ENCODE results near the gene NEAT1.

The NEAT1 gene

GRCh38 chr11:65395961-65396530 lies 26.6 kb upstream of the NEAT1 start:
- no peaks in the 10 kb centered on the region for H3K36me3 ChIP-seq (ENCODE audit: control insufficient read depth, insufficient read depth, low read length)
- H3K4me1 ChIP-seq, result no peaks in the 10 kb centered on the region
- no peak for TF ChIP-seq CTCF (IDR thresholded peaks at IDR 0.05)
- H3K4me3 ChIP-seq (ENCODE audit: low read depth, low read length), result no peak overlapping the region
- no peak overlapping the region for H2AFZ ChIP-seq
- no peaks in the 10 kb centered on the region for H3K27me3 ChIP-seq (ENCODE audit: control insufficient read depth, insufficient read depth, low read length)
- H3K9ac ChIP-seq, result no peak overlapping the region
- H3K4me2 ChIP-seq (ENCODE audit: low read length), result no peak overlapping the region
- H3K9me3 ChIP-seq (ENCODE audit: control insufficient read depth, low read length), result no peaks in the 10 kb centered on the region
- H3K79me2 ChIP-seq, result peaks cover 15% of the 10 kb centered on the region
- H3K27ac ChIP-seq, result no peak overlapping the region

- Histone ChIP-seq H3K4me3 (ENCODE audit: low read depth, low read length) (no peak overlapping the region), H2AFZ (no peak overlapping the region), H3K4me1 (no peaks in the 10 kb centered on the region), H3K9me3 (ENCODE audit: control insufficient read depth, low read length) (no peaks in the 10 kb centered on the region), H3K79me2 (peaks cover 13% of the 10 kb centered on the region), H3K27me3 (ENCODE audit: control insufficient read depth, insufficient read depth, low read length) (no peaks in the 10 kb centered on the region), H3K4me2 (ENCODE audit: low read length) (no peak overlapping the region), H3K27ac (no peak overlapping the region), H3K9ac (no peak overlapping the region), H3K36me3 (ENCODE audit: control insufficient read depth, insufficient read depth, low read length) (no peaks in the 10 kb centered on the region)
- TF ChIP-seq CTCF (IDR thresholded peaks at IDR 0.05), result no peak
Measured at GRCh38 chr11:65396769-65397745, 25.5 kb upstream of the NEAT1 start.

GRCh38 chr11:65398362-65398910 lies 24.2 kb upstream of the NEAT1 start:
- Histone ChIP-seq H3K4me1 (no peaks in the 10 kb centered on the region), H3K27me3 (ENCODE audit: control insufficient read depth, insufficient read depth, low read length) (no peaks in the 10 kb centered on the region), H3K79me2 (peaks cover 8% of the 10 kb centered on the region), H2AFZ (no peak overlapping the region), H3K27ac (no peak overlapping the region), H3K36me3 (ENCODE audit: control insufficient read depth, insufficient read depth, low read length) (no peaks in the 10 kb centered on the region), H3K9me3 (ENCODE audit: control insufficient read depth, low read length) (no peaks in the 10 kb centered on the region), H3K4me3 (ENCODE audit: low read depth, low read length) (no peak overlapping the region), H3K9ac (no peak overlapping the region), H3K4me2 (ENCODE audit: low read length) (no peak overlapping the region)
- TF ChIP-seq CTCF (IDR thresholded peaks at IDR 0.05), result no peak

- H3K79me2 ChIP-seq, result peaks cover 8% of the 10 kb centered on the region
- no peak overlapping the region for H3K4me3 ChIP-seq (ENCODE audit: low read depth, low read length)
- no peaks in the 10 kb centered on the region for H3K27me3 ChIP-seq (ENCODE audit: control insufficient read depth, insufficient read depth, low read length)
- H2AFZ ChIP-seq, result no peak overlapping the region
- H3K9ac ChIP-seq, result no peak overlapping the region
- H3K36me3 ChIP-seq (ENCODE audit: control insufficient read depth, insufficient read depth, low read length), result no peaks in the 10 kb centered on the region
- no peak overlapping the region for H3K27ac ChIP-seq
- H3K9me3 ChIP-seq (ENCODE audit: control insufficient read depth, low read length), result no peaks in the 10 kb centered on the region
- H3K4me2 ChIP-seq (ENCODE audit: low read length), result no peak overlapping the region
- no peaks in the 10 kb centered on the region for H3K4me1 ChIP-seq
- no peak for TF ChIP-seq CTCF (IDR thresholded peaks at IDR 0.05)
Measured at GRCh38 chr11:65399249-65399648, 23.3 kb upstream of the NEAT1 start.
